HepG2 (cell line): ENCODE results near the gene UGCG. TPM values are rescaled to one million over a fixed set of nuclear protein-coding genes. Genes with fewer than 3 reads are reported as not detected.

Experiments
- ATAC-seq: fragments of 200-7000 bp; cut with Tn5 transposase; 3 replicates; pipeline ENCODE4 v1.9.1; 2020; ENCODE audit warnings: mild to moderate bottlenecking, moderate library complexity
- BruUV-seq: library from RNA; stranded (reverse); fragments of 400-500 nt; replicated peaks from 2 replicates; lab custom pipeline; 2021; lab: Mats Ljungman, UMichigan
- CTCF ChIA-PET: fragments of 300-600 bp; formaldehyde crosslinking; extraction: SDS; loops from one replicate; lab custom pipeline; 2021; ENCODE audit warnings: low total read pairs, inconsistent platforms, low intra/inter-chr PET ratio; lab: Yijun Ruan, JAX
- POLR2A ChIA-PET: fragments of 350-600 bp; sonication (Branson Sonifier 250); formaldehyde crosslinking; loops from one replicate; lab custom pipeline; 2020; ENCODE audit warnings: antibody characterized with exemption, inconsistent platforms; lab: Yijun Ruan, JAX
- DNase-seq: peaks from one replicate; pipeline ENCODE4 v3.0.0-alpha.2; 2015; ENCODE audit warnings: low spot score
- FAIRE-seq: peaks from 3 replicates; lab custom pipeline; 2011; peaks lifted over from hg19 to GRCh38; lab: Jason Lieb, UNC
- H2AFZ ChIP-seq: one replicate; pipeline ENCODE4 v1.6.1; 2011; ENCODE audit warnings: low read length, inconsistent platforms
- H3K27ac ChIP-seq: fragments of 300-600 bp; 3 replicates; pipeline ENCODE4 v1.8.0; 2011; ENCODE audit warnings: mixed run types, mild to moderate bottlenecking, mixed read lengths, low read length, inconsistent platforms; ENCODE audit not compliant: insufficient read depth; ENCODE audit errors: extremely low read length
- H3K27me3 ChIP-seq, 2 experiments: fragments of 200-600 bp in 1 of 2; 2 replicates in 1 of 2; 3 replicates in 1 of 2; pipeline versions ENCODE4 v1.6.0 to v1.8.0; 2011; ENCODE audit warnings: low read length in 2 of 2, mild to moderate bottlenecking in 2 of 2, moderate library complexity in 2 of 2, inconsistent platforms in 1 of 2; ENCODE audit not compliant: insufficient read depth in 2 of 2, control insufficient read depth in 1 of 2
- H3K36me3 ChIP-seq, 2 experiments: fragments of 200-600 bp in 1 of 2; replicated peaks in 1 of 2; 2 replicates in 1 of 2; 3 replicates in 1 of 2; pipeline versions ENCODE4 v1.5.1 to v1.8.0; 2011; ENCODE audit warnings: low read length in 2 of 2, inconsistent platforms in 1 of 2; ENCODE audit not compliant: insufficient read depth in 2 of 2, control insufficient read depth in 1 of 2
- H3K4me1 ChIP-seq: 2 replicates; pipeline ENCODE4 v1.5.1; 2012; ENCODE audit warnings: low read length, inconsistent platforms; ENCODE audit not compliant: insufficient read depth
- H3K4me2 ChIP-seq: 2 replicates; pipeline ENCODE4 v1.6.0; 2011; ENCODE audit warnings: low read depth, low read length, inconsistent platforms
- H3K4me3 ChIP-seq, 3 experiments: fragments of 200-600 bp in 1 of 3; sonication (generic), shearing (Covaris generic) in 1 of 3; replicated peaks in 1 of 3; 2 replicates each; pipeline ENCODE4 v1.5.1; 2011 to 2016; ENCODE audit warnings: low read length in 3 of 3, inconsistent platforms in 2 of 3, low read depth in 2 of 3, mild to moderate bottlenecking in 2 of 3, control low read depth in 1 of 3, mixed read lengths in 1 of 3; ENCODE audit not compliant: insufficient read depth in 1 of 3
- H3K79me2 ChIP-seq: one replicate; pipeline ENCODE4 v1.6.1; 2011; ENCODE audit warnings: low read length, inconsistent platforms; ENCODE audit not compliant: insufficient read depth
- H3K9ac ChIP-seq: 2 replicates; pipeline ENCODE4 v1.6.0; 2011; ENCODE audit warnings: mild to moderate bottlenecking, low read depth, low read length, inconsistent platforms; ENCODE audit not compliant: insufficient read depth
- H3K9me3 ChIP-seq: 2 replicates; pipeline ENCODE4 v1.5.1; 2012; ENCODE audit warnings: mild to moderate bottlenecking, low read length
- H4K20me1 ChIP-seq: 2 replicates; pipeline ENCODE4 v1.6.0; 2011; ENCODE audit warnings: inconsistent platforms, mild to moderate bottlenecking, low read length, moderate library complexity; ENCODE audit not compliant: insufficient read depth
- CTCF ChIP-seq: sonication (generic); formaldehyde crosslinking; IDR thresholded peaks from 2 replicates; pipeline ENCODE4 v1.5.0; 2020; ENCODE audit warnings: mild to moderate bottlenecking, missing genetic modification reagents, moderate library complexity
- DRAP1 ChIP-seq: IDR thresholded peaks from 2 replicates; pipeline ENCODE4 v1.6.1; 2016; ENCODE audit warnings: missing genetic modification reagents, missing compliant biosample characterization
- FOXP4 ChIP-seq: sonication (generic); formaldehyde crosslinking; IDR thresholded peaks from 2 replicates; pipeline ENCODE4 v1.4.0; 2020; ENCODE audit warnings: missing genetic modification reagents
- HIVEP1 ChIP-seq: sonication (generic); formaldehyde crosslinking; IDR thresholded peaks from 2 replicates; pipeline ENCODE4 v1.4.0; 2020; ENCODE audit warnings: mild to moderate bottlenecking, missing genetic modification reagents
- KDM3A ChIP-seq: IDR thresholded peaks from 2 replicates; pipeline ENCODE4 v1.6.1; 2018; ENCODE audit warnings: low read depth, missing compliant biosample characterization
- MED13 ChIP-seq: sonication (generic); formaldehyde crosslinking; IDR thresholded peaks from 2 replicates; pipeline ENCODE4 v1.5.0; 2020; ENCODE audit warnings: missing genetic modification reagents
- TRIM24 ChIP-seq: sonication (generic); formaldehyde crosslinking; IDR thresholded peaks from 2 replicates; pipeline ENCODE4 v1.8.0; 2022; ENCODE audit warnings: mild to moderate bottlenecking, missing genetic modification reagents
- ZBTB3 ChIP-seq: sonication (generic); formaldehyde crosslinking; IDR thresholded peaks from 2 replicates; pipeline ENCODE4 v1.4.0; 2020; ENCODE audit warnings: low read depth, mild to moderate bottlenecking, moderate library complexity, missing genetic modification reagents, borderline replicate concordance
- ZBTB7B ChIP-seq: sonication (generic); formaldehyde crosslinking; IDR thresholded peaks from 2 replicates; pipeline ENCODE4 v1.4.0; 2020; ENCODE audit warnings: missing genetic modification reagents
- ZKSCAN1 ChIP-seq: fragments of 150-350 bp; IDR thresholded peaks from 2 replicates; pipeline ENCODE4 v1.6.1; 2014; ENCODE audit warnings: low read length
- ZNF607 ChIP-seq: sonication (generic); formaldehyde crosslinking; IDR thresholded peaks from 2 replicates; pipeline ENCODE4 v1.5.1; 2020; ENCODE audit warnings: missing genetic modification reagents, mild to moderate bottlenecking, borderline replicate concordance
- ZSCAN25 ChIP-seq: sonication (generic); formaldehyde crosslinking; IDR thresholded peaks from 2 replicates; pipeline ENCODE4 v1.8.0; 2022; ENCODE audit warnings: mild to moderate bottlenecking, missing genetic modification reagents
- WGBS: methylation state at CpG from one replicate; pipeline ENCODE4 v1.1.6; 2017; ENCODE audit warnings: low lambda C conversion rate; 5-methylcytosine and 5-hydroxymethylcytosine counted together
- in situ Hi-C: cut with HindIII; loops from 2 replicates; pipeline ENCODE4 v1.10.0; 2017; ENCODE audit warnings: low pct_unique_long_range_greater_than_20kb; ENCODE audit not compliant: extremely low pct_ligation_motif_present
- intact Hi-C: fragments of 100-400 bp; cut with micrococcal nuclease; formaldehyde crosslinking; loops from one replicate; pipeline ENCODE4 v1.10.0; 2022; ENCODE audit not compliant: unreplicated experiment
- polyA plus RNA-seq, 8 experiments: library from polyadenylated mRNA; depleted of rRNA in 3 of 8; stranded (reverse) in 7 of 8; unstranded in 1 of 8; fragments of >200 nt; fragmentation: Illumina TruSeq in 4 of 8; extraction: Trizol in 4 of 8; gene quantifications; 2 replicates each; pipeline versions ENCODE4 v1.2.1 to v1.2.3, GENCODE V29; 2011 to 2016; ENCODE audit warnings: low read depth in 4 of 8, missing spikeins in 1 of 8, mixed read lengths in 1 of 8; ENCODE audit not compliant: insufficient read depth in 1 of 8
- total RNA-seq, 5 experiments: library from RNA; depleted of rRNA; stranded (reverse); fragments of >200 nt; fragmentation: Illumina TruSeq; extraction: Trizol; gene quantifications; 2 replicates each; pipeline ENCODE4 v1.2.3, GENCODE V29; 2016; ENCODE audit warnings: low read depth in 1 of 5
- TF ChIP-seq, protein P1 (sequence below): sonication (generic); formaldehyde crosslinking; IDR thresholded peaks from 2 replicates; pipeline ENCODE4 v1.4.0; 2020; ENCODE audit warnings: mild to moderate bottlenecking, missing genetic modification reagents, borderline replicate concordance
- TF ChIP-seq, protein P2 (sequence below): IDR thresholded peaks from 2 replicates; pipeline ENCODE4 v1.6.1; 2016; ENCODE audit warnings: mild to moderate bottlenecking, missing biosample characterization, missing genetic modification reagents
- TF ChIP-seq, protein P3 (sequence below): sonication (generic); formaldehyde crosslinking; conservative IDR thresholded peaks from 2 replicates; pipeline ENCODE4 v1.8.1; 2023; ENCODE audit warnings: missing genetic modification reagents

UGCG gene
- total and polyA plus RNA-seq, 2 of the 13 experiments (the other 11 are each of a cell fraction or from before 2014, with no cell fraction given), result 10.5 to 13.9 TPM

DNA sequence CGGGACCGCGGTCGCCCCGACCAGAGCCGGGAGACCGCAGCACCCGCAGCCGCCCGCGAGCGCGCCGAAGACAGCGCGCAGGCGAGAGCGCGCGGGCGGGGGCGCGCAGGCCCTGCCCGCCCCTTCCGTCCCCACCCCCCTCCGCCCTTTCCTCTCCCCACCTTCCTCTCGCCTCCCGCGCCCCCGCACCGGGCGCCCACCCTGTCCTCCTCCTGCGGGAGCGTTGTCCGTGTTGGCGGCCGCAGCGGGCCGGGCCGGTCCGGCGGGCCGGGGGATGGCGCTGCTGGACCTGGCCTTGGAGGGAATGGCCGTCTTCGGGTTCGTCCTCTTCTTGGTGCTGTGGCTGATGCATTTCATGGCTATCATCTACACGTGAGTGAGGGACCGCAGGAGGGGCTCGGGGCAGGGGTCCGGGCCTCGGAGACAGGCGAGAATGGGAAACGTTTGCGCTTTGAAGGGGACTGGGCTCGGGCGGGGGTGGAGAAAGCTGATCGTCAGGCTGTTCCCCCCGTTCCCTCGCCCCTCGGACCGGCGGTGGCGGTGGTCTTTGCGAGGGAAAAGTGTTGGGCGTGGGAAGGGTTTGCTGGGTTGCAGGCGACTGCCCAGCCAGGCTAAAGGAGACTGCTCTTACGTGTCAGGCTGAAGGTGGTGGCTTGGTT is 457 bp downstream of the UGCG start:
- in situ Hi-C loops (no loop called here), intact Hi-C loops (loop anchor here (5.0 to 10.0 kb wide), 3 partner anchors 175 to 1115 kb away; partner anchors contain the start of genes PTBP3 and ZNF883)
- Histone ChIP-seq H3K4me3 (peak overlapping the region; percentile 70 to 91 (median 72)), H2AFZ (no peak overlapping the region), H3K4me1 (peaks cover 56% of the 10 kb centered on the region), H3K79me2 (peaks cover 51% of the 10 kb centered on the region), H3K9ac (peak overlapping the region; percentile 73), H3K4me2 (peak overlapping the region; percentile 81), H4K20me1 (peaks cover 6% of the 10 kb centered on the region; the same call in 1 of the 2 replicates), H3K27ac (peak overlapping the region; percentile 72), H3K9me3 (no peaks in the 10 kb centered on the region), H3K36me3 (no peaks in the 10 kb centered on the region), H3K27me3 (no peaks in the 10 kb centered on the region)
- ChIA-PET CTCF (no interaction called here), POLR2A (interaction anchor here (0.6 to 0.8 kb wide), 2 partner anchors 63 to 113 kb away, joined by 3 to 5 read pairs; no protein-coding TSS in a partner anchor)
- no peak for FAIRE-seq
- peak; percentile 41 for ATAC-seq
- no TSS peak for BruUV-seq
- DNase-seq, result peak; percentile 11
- 0% methylated on average over 18 of the region's 68 CpGs for WGBS
- TF ChIP-seq TRIM24 (CRISPR knock-in tag) (no peak), ZKSCAN1 (no peak), CTCF (CRISPR knock-in tag) (peak; percentile 42; the same call in 1 of the 2 replicates), ZBTB3 (CRISPR knock-in tag) (0 out of 2 replicates have a peak, but pooled peaks have one; percentile 23), ZSCAN25 (CRISPR knock-in tag) (no peak), ZBTB7B (peak; percentile 75), MED13 (no peak), KDM3A (CRISPR knock-in tag) (no peak), ZNF607 (CRISPR knock-in tag) (0 out of 2 replicates have a peak, but pooled peaks have one; percentile 12), HIVEP1 (0 out of 2 replicates have a peak, but pooled peaks have one; percentile 36), FOXP4 (CRISPR knock-in tag) (peak; percentile 2; the same call in 1 of the 2 replicates), DRAP1 (no peak)
- TF ChIP-seq, protein P1, sequence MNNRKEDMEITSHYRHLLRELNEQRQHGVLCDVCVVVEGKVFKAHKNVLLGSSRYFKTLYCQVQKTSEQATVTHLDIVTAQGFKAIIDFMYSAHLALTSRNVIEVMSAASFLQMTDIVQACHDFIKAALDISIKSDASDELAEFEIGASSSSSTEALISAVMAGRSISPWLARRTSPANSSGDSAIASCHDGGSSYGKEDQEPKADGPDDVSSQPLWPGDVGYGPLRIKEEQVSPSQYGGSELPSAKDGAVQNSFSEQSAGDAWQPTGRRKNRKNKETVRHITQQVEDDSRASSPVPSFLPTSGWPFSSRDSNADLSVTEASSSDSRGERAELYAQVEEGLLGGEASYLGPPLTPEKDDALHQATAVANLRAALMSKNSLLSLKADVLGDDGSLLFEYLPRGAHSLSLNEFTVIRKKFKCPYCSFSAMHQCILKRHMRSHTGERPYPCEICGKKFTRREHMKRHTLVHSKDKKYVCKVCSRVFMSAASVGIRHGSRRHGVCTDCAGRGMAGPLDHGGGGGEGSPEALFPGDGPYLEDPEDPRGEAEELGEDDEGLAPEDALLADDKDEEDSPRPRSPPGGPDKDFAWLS (CRISPR knock-in tag), result no peak
- TF ChIP-seq, protein P2, sequence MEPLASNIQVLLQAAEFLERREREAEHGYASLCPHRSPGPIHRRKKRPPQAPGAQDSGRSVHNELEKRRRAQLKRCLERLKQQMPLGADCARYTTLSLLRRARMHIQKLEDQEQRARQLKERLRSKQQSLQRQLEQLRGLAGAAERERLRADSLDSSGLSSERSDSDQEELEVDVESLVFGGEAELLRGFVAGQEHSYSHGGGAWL (CRISPR knock-in tag), result no peak; the same call in 1 of the 2 replicates
- TF ChIP-seq, protein P3, sequence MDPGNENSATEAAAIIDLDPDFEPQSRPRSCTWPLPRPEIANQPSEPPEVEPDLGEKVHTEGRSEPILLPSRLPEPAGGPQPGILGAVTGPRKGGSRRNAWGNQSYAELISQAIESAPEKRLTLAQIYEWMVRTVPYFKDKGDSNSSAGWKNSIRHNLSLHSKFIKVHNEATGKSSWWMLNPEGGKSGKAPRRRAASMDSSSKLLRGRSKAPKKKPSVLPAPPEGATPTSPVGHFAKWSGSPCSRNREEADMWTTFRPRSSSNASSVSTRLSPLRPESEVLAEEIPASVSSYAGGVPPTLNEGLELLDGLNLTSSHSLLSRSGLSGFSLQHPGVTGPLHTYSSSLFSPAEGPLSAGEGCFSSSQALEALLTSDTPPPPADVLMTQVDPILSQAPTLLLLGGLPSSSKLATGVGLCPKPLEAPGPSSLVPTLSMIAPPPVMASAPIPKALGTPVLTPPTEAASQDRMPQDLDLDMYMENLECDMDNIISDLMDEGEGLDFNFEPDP (CRISPR knock-in tag), result no peak
